Measurements from ENCODE around the gene GPR78. TPM values are rescaled to one million over a fixed set of nuclear protein-coding genes. Genes with fewer than 3 reads are reported as not detected.
"Not testable (repeated sequence)": the region's sequence is repeated elsewhere in the genome, so short reads cannot be mapped to it uniquely, and the experiment has no call there.

GPR78 gene
- total RNA-seq, 2 donors from 2014 or later = not detected

- ATAC-seq (replicated peaks in 1 of 2) (no peak), DNase-seq (no peak)
- Mint-ChIP-seq H3K4me1 (ENCODE audit: low read depth) (no peaks in the 10 kb centered on the region), H3K9me3 (no peaks in the 10 kb centered on the region), H3K27me3 (ENCODE audit: low read depth) (no peaks in the 10 kb centered on the region), H3K36me3 (ENCODE audit: insufficient read depth in 2 of 2) (no peaks in the 10 kb centered on the region), H3K4me3 (no peak overlapping the region), H3K27ac (no peak overlapping the region)
Observed at GRCh38 chr4:8559524-8560264, 20.5 kb upstream of the GPR78 start.

DNA sequence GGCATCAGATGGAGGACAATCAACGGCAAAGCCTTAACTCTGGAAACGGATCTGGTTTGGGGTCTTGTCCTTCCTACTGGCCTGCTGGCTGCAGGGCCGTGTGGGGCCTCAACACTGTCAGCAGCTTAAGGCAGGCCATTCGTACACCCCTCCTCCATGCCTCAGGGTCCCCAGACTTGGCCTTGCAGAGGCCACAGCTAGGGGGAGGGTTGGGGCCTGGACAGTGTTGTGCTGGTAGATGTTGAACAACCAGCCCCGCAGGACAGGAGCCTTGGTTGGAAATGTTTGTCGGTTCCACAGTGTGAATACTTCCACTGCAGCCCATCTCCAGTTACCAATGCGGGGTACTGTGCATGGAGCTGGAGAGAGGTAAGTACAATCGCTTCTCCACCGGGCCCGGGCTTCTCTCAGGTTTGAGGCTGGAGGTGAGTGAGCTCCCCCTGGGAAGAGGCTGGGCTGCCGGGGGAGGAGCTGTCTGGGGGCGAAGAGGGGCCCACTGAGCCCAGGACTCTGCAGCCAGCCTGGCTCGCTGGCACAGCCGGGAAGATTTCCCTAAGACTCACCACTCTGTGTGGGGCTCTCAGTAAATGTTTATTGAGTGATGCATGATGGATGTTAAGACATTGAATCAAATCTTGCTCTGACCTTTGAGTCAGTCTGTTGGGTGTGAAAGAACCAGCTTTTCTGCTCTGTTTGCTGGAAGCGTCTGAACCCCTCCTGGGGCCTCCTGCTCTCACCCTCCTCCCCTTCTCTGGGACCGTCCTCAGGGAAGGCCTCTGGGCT lies 19.7 kb upstream of the GPR78 start:
- DNase-seq (no peak), ATAC-seq (replicated peaks in 1 of 2) (no peak)
- no peaks in the 10 kb centered on the region for H3K27me3 Mint-ChIP-seq (ENCODE audit: low read depth)
- H3K36me3 Mint-ChIP-seq (ENCODE audit: insufficient read depth in 2 of 2) = no peaks in the 10 kb centered on the region
- no peaks in the 10 kb centered on the region for H3K4me1 Mint-ChIP-seq (ENCODE audit: low read depth)
- no peaks in the 10 kb centered on the region for H3K9me3 Mint-ChIP-seq
- H3K27ac Mint-ChIP-seq = no peak overlapping the region
- H3K4me3 Mint-ChIP-seq = no peak overlapping the region

DNA sequence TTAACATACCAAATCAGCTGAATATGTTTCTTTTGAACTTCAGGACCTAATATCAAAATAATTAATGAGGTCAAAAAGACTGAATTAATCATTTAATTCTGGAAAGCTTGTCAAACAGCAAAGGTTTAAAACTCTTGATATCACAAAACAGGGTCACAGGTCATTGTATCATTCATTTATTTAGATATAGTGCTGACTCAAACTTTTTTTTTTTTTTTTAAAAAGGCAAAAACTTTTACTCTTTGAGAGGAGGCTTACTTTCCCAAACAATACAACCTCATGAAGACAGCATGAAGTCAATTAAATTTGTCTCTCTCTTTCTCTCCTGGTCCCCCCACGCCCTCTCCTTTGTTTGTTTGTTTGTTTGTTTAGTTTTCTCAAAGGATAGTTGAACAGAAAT lies 15.6 kb upstream of the GPR78 start:
- DNase-seq (no peak), ATAC-seq (replicated peaks in 1 of 2) (no peak)
- Mint-ChIP-seq H3K4me3 (no peak overlapping the region), H3K4me1 (ENCODE audit: low read depth) (no peaks in the 10 kb centered on the region), H3K27ac (no peak overlapping the region), H3K27me3 (ENCODE audit: low read depth) (peaks cover 5% of the 10 kb centered on the region), H3K36me3 (ENCODE audit: insufficient read depth in 2 of 2) (no peaks in the 10 kb centered on the region), H3K9me3 (no peaks in the 10 kb centered on the region)

- Mint-ChIP-seq H3K27me3 (ENCODE audit: low read depth) (peaks cover 5% of the 10 kb centered on the region), H3K27ac (peak overlapping the region; percentile 51), H3K9me3 (no peaks in the 10 kb centered on the region), H3K4me3 (no peak overlapping the region), H3K36me3 (ENCODE audit: insufficient read depth in 2 of 2) (no peaks in the 10 kb centered on the region), H3K4me1 (ENCODE audit: low read depth) (no peaks in the 10 kb centered on the region)
- no peak for DNase-seq
- ATAC-seq (replicated peaks in 1 of 2) = no peak
Observed at GRCh38 chr4:8568068-8568668, 12.0 kb upstream of the GPR78 start.

GRCh38 chr4:8570201-8570600 lies 10.0 kb upstream of the GPR78 start:
- ATAC-seq (replicated peaks in 1 of 2) (no peak), DNase-seq (no peak)
- peaks cover 5% of the 10 kb centered on the region for H3K27me3 Mint-ChIP-seq (ENCODE audit: low read depth)
- no peak overlapping the region for H3K4me3 Mint-ChIP-seq
- no peaks in the 10 kb centered on the region for H3K36me3 Mint-ChIP-seq (ENCODE audit: insufficient read depth in 2 of 2)
- no peaks in the 10 kb centered on the region for H3K9me3 Mint-ChIP-seq
- H3K4me1 Mint-ChIP-seq (ENCODE audit: low read depth) = no peaks in the 10 kb centered on the region
- H3K27ac Mint-ChIP-seq = no peak overlapping the region

DNA sequence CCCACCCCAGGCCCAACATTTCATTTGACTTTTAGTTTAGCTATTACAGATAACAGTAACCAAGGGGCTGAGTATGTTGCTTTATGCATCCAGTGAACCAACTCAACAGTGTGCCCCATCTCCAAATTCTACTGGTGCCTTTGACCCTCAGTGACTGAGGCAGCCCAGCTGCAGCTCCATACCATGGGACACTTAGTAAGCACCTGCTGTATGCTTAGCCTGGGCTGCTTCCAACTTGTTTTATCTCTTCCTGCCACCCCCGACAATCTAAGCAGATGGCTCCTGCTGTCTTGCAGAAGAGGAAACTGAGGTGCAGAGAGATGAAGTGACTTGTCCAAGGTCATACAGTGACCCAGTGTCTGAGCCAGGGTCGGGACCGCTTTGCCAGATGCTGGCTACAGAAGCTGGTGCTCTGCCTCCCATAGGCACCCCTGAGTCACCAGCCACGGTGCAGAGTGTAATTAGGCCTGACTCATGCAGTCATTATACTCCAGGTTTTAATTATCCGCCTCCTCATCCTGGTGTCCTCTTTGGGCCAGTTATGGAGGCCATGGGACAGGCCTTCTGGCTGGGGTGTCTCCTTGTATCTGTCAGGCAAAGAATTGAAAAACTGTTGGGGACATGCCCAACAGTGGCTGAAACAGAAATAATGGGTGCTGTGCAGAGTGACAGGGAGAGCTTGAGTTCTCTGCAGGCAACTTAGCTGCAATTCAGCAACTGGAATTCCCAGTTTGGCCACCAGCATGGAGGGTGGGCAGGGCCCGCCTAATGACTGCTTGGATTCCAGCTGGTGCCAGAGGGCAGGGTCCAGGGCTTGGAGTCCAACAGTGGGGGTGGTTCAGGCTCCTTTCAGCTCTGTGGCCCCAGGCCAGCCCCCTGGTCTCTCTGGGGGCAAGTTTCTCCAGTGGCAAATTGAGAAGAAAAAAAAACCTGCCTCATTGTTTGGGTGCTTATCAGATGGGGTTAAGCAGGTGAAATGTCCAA lies 8.2 kb upstream of the GPR78 start:
- Mint-ChIP-seq H3K36me3 (ENCODE audit: insufficient read depth in 2 of 2) (no peaks in the 10 kb centered on the region), H3K4me1 (ENCODE audit: low read depth) (no peaks in the 10 kb centered on the region), H3K4me3 (no peak overlapping the region), H3K27ac (no peak overlapping the region), H3K9me3 (no peaks in the 10 kb centered on the region), H3K27me3 (ENCODE audit: low read depth) (peaks cover 3% of the 10 kb centered on the region)
- ATAC-seq (replicated peaks in 1 of 2) (no peak), DNase-seq (no peak)

DNA sequence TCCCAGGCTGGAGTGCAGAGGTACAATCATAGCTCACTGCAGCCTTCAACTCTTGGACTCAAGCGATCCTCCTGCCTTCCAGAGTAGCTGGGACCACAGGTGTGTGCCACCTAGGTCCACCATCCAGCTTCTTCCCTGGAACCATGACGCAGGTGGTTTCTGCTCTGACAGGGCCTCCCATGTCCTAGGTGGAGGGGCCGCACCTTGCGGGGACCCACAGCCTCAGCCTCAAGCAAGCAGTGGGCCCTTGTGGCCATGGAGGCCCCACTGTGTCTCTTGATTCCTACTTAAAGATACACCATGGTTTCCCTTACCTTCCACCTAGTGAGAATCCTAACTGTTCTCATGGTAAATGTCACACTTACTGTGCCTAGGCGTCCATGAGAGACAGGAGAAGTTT lies 6.9 kb upstream of the GPR78 start:
- DNase-seq (no peak), ATAC-seq (replicated peaks in 1 of 2) (no peak)
- no peaks in the 10 kb centered on the region for H3K36me3 Mint-ChIP-seq (ENCODE audit: insufficient read depth in 2 of 2)
- H3K9me3 Mint-ChIP-seq = no peaks in the 10 kb centered on the region
- no peak overlapping the region for H3K4me3 Mint-ChIP-seq
- peaks cover 13% of the 10 kb centered on the region for H3K27me3 Mint-ChIP-seq (ENCODE audit: low read depth)
- H3K4me1 Mint-ChIP-seq (ENCODE audit: low read depth) = no peaks in the 10 kb centered on the region
- H3K27ac Mint-ChIP-seq = no peak overlapping the region

- no peaks in the 10 kb centered on the region for H3K9me3 Mint-ChIP-seq
- ATAC-seq (replicated peaks in 1 of 2) (no peak), DNase-seq (no peak)
- H3K4me1 Mint-ChIP-seq (ENCODE audit: low read depth) = no peaks in the 10 kb centered on the region
- H3K4me3 Mint-ChIP-seq = no peak overlapping the region
- peaks cover 18% of the 10 kb centered on the region for H3K27me3 Mint-ChIP-seq (ENCODE audit: low read depth)
- no peaks in the 10 kb centered on the region for H3K36me3 Mint-ChIP-seq (ENCODE audit: insufficient read depth in 2 of 2)
- no peak overlapping the region for H3K27ac Mint-ChIP-seq
Observed at GRCh38 chr4:8574796-8575370, 5.3 kb upstream of the GPR78 start.

DNA sequence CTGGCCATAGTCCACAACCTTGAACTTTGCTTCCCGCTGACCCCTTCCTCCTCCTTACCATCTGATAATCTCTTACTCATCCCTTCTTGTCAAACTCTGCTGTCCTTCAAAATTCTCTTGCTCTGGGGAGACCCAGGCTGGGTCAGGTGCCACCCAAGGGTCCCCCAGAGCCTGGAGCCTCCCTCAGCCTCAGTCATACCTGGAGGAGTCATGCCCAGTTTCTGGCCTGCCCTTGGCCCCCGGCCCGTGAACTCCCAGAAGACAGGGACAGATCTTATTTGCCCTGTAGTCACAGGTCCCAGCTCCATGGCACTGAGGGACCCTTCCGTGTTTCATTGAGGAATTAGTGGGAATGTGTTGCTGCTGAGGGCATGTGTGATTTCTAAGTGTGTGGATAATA lies 4.7 kb upstream of the GPR78 start:
- Mint-ChIP-seq H3K27ac (no peak overlapping the region), H3K27me3 (ENCODE audit: low read depth) (peaks cover 18% of the 10 kb centered on the region), H3K4me1 (ENCODE audit: low read depth) (no peaks in the 10 kb centered on the region), H3K4me3 (no peak overlapping the region), H3K9me3 (no peaks in the 10 kb centered on the region), H3K36me3 (ENCODE audit: insufficient read depth in 2 of 2) (no peaks in the 10 kb centered on the region)
- ATAC-seq (replicated peaks in 1 of 2) (no peak), DNase-seq (no peak)

DNA sequence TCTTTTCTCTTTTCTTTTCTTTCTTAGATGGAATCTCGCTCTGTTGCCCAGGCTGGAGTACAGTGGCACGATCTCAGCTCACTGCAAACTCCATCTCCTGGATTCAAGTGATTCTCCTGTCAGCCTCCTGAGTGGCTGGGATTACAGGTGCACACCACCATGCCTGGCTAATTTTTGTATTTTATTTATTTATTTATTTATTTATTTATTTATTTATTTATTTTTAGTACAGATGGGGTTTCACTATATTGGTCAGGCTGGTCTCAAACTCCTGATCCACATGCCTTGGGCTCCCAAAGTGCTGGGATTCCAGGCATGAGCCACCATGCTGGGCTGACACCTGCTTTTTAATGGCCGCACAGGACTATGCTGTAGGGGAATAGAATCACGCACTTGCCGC lies 3.6 kb upstream of the GPR78 start:
- not testable (repeated sequence) for H3K27ac Mint-ChIP-seq; H3K36me3 Mint-ChIP-seq (ENCODE audit: insufficient read depth in 2 of 2); H3K4me1 Mint-ChIP-seq (ENCODE audit: low read depth); H3K9me3 Mint-ChIP-seq; H3K4me3 Mint-ChIP-seq; DNase-seq; ATAC-seq (replicated peaks in 1 of 2)
- peaks cover 18% of the 10 kb centered on the region for H3K27me3 Mint-ChIP-seq (ENCODE audit: low read depth)

DNA sequence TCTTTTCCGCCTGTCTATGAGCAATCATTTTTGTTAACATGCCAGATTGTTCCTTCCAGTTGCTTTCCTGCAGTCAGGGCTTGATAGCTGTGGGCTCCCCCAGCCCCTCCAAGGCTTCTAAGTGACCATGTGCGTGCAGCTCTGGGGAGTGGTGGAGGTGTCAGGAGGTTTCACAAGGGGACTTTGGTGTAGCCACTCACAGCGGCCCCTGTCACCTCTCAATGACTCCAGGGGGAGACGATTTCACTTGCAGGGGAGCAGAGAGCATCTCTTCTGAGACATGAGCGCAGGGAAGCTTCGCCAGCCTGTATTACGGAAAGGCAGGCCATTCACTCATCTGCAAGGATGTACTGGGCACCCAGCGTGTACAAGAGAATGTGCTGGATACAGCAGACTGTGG lies 3.1 kb upstream of the GPR78 start:
- Mint-ChIP-seq H3K4me3 (no peak overlapping the region), H3K27ac (no peak overlapping the region), H3K4me1 (ENCODE audit: low read depth) (no peaks in the 10 kb centered on the region), H3K36me3 (ENCODE audit: insufficient read depth in 2 of 2) (no peaks in the 10 kb centered on the region), H3K27me3 (ENCODE audit: low read depth) (peaks cover 18% of the 10 kb centered on the region), H3K9me3 (no peaks in the 10 kb centered on the region)
- DNase-seq (no peak), ATAC-seq (replicated peaks in 1 of 2) (no peak)

- H3K27ac Mint-ChIP-seq = no peak overlapping the region
- ATAC-seq (replicated peaks in 1 of 2) = no peak
- H3K36me3 Mint-ChIP-seq (ENCODE audit: insufficient read depth in 2 of 2) = no peaks in the 10 kb centered on the region
- peaks cover 18% of the 10 kb centered on the region for H3K27me3 Mint-ChIP-seq (ENCODE audit: low read depth)
- DNase-seq = no peak
- H3K4me3 Mint-ChIP-seq = no peak overlapping the region
- H3K9me3 Mint-ChIP-seq = no peaks in the 10 kb centered on the region
- no peaks in the 10 kb centered on the region for H3K4me1 Mint-ChIP-seq (ENCODE audit: low read depth)
Observed at GRCh38 chr4:8577972-8578371, 2.2 kb upstream of the GPR78 start.

Data from activated T-cell treated with anti-CD3 and anti-CD28 coated beads, Interleukin-2, amount 50 U/mL, for 72 hours (primary cell).